Measurements from ENCODE around the gene SMYD3.
"Not testable (repeated sequence)": the region's sequence is repeated elsewhere in the genome, so short reads cannot be mapped to it uniquely, and the experiment has no call there.

GRCh38 chr1:246329292-246329691 is 177.8 kb downstream of the SMYD3 start:
- TF ChIP-seq CTCF (IDR thresholded peaks at IDR 0.05); POLR2AphosphoS5 (IDR thresholded peaks at IDR 0.05; ENCODE audit: low read depth, low read length); REST (IDR thresholded peaks at IDR 0.05; ENCODE audit: insufficient read depth in 1 of 2, low read depth in 2 of 2, low read length in 1 of 2); SIN3A (IDR thresholded peaks at IDR 0.05; ENCODE audit: borderline replicate concordance, insufficient read depth, low read depth, low read length); TCF7L2 (IDR thresholded peaks at IDR 0.05; ENCODE audit: low read depth, low read length): not testable (repeated sequence)

Measured in Panc1 (cell line).